Bone marrow (tissue), 2 donors: ENCODE data around the gene NXNL1.

ENCODE experiments used
- DNase-seq, 2 donors: peaks; one replicate each; lab custom pipeline; 2025; lab: John Stamatoyannopoulos, UW

NXNL1 gene

GRCh38 chr19:17455308-17456123, 5.2 kb downstream of the NXNL1 start:
- DNase-seq, result no peak

GRCh38 chr19:17454576-17455071, 6.1 kb downstream of the NXNL1 start:
- no peak for DNase-seq

GRCh38 chr19:17451820-17452219, 8.9 kb downstream of the NXNL1 start:
- DNase-seq, result no peak

GRCh38 chr19:17450264-17451075, 10.3 kb downstream of the NXNL1 start:
- peak in 1 of 2 donors; percentile 86 for DNase-seq

- DNase-seq, result peak; percentile 17 to 43
Measured at GRCh38 chr19:17448131-17448967, 12.4 kb downstream of the NXNL1 start, which contains the start of gene TMEM221. Gene TMEM221 (minus strand): TSS chr19:17448668. CDS start chr19:17448462, 206 bp downstream.

GRCh38 chr19:17447704-17448130, 13.0 kb downstream of the NXNL1 start:
- DNase-seq, result no peak

- DNase-seq, result no peak
Measured at GRCh38 chr19:17445526-17446165, 15.1 kb downstream of the NXNL1 start.

- peak in 1 of 2 donors; percentile 62 for DNase-seq
Measured at GRCh38 chr19:17441241-17442021, 19.3 kb downstream of the NXNL1 start.

GRCh38 chr19:17436874-17437267, 23.9 kb downstream of the NXNL1 start:
- DNase-seq, result no peak

GRCh38 chr19:17436094-17436873, 24.4 kb downstream of the NXNL1 start:
- DNase-seq, result no peak

- no peak for DNase-seq
Measured at GRCh38 chr19:17435218-17435617, 25.5 kb downstream of the NXNL1 start.

GRCh38 chr19:17431417-17431816, 29.3 kb downstream of the NXNL1 start:
- no peak for DNase-seq

GRCh38 chr19:17429641-17430113, 31.0 kb downstream of the NXNL1 start:
- DNase-seq, result no peak

- no peak for DNase-seq
Measured at GRCh38 chr19:17424743-17425365, 35.9 kb downstream of the NXNL1 start.

- DNase-seq, result no peak
Measured at GRCh38 chr19:17423429-17424208, 37.1 kb downstream of the NXNL1 start.

GRCh38 chr19:17421942-17422341, 38.8 kb downstream of the NXNL1 start:
- DNase-seq, result no peak

GRCh38 chr19:17420475-17420924, 40.2 kb downstream of the NXNL1 start:
- peak in 1 of 2 donors; percentile 41 for DNase-seq
